Type B pancreatic cell (in vitro differentiated cells): ENCODE results near the gene SLC16A6. TPM values are rescaled to one million over a fixed set of nuclear protein-coding genes. Genes with fewer than 3 reads are reported as not detected.

Experiments used
- DNase-seq: peaks from one replicate; pipeline ENCODE4 v3.0.0; 2021; ENCODE audit warnings: mixed read lengths; ENCODE audit not compliant: unreplicated experiment; ENCODE audit errors: extremely low spot score
- H3K27ac Mint-ChIP-seq: 2 replicates; pipeline ENCODE4 v1.8.0; 2021; ENCODE audit warnings: mild to moderate bottlenecking, mixed read lengths
- H3K27me3 Mint-ChIP-seq: 2 replicates; pipeline ENCODE4 v1.8.0; 2021; ENCODE audit warnings: mixed read lengths
- H3K36me3 Mint-ChIP-seq: 2 replicates; pipeline ENCODE4 v1.8.0; 2021; ENCODE audit warnings: mixed read lengths
- H3K4me1 Mint-ChIP-seq: one replicate; pipeline ENCODE4 v1.8.0; 2021; ENCODE audit warnings: mixed read lengths; ENCODE audit not compliant: unreplicated experiment
- H3K4me3 Mint-ChIP-seq: 2 replicates; pipeline ENCODE4 v1.8.0; 2021; ENCODE audit warnings: mild to moderate bottlenecking, mixed read lengths
- H3K9me3 Mint-ChIP-seq: 2 replicates; pipeline ENCODE4 v1.8.0; 2021; ENCODE audit warnings: mixed read lengths
- CTCF ChIP-seq: fragments of 200-600 bp; sonication (generic); conservative IDR thresholded peaks from 2 replicates; pipeline ENCODE4 v1.5.0; 2021; ENCODE audit warnings: antibody characterized with exemption, mild to moderate bottlenecking
- total RNA-seq: library from RNA; stranded (reverse); gene quantifications from 2 replicates; pipeline ENCODE4 v1.2.1, GENCODE V29; 2021; ENCODE audit warnings: low replicate concordance

SLC16A6 gene
- total RNA-seq, 1 donor from 2014 or later = 1.6 TPM

GRCh38 chr17:68322630-68323029, 31.7 kb upstream of the SLC16A6 start:
- Mint-ChIP-seq H3K4me1 (peaks cover 22% of the 10 kb centered on the region), H3K27ac (no peak overlapping the region), H3K27me3 (no peaks in the 10 kb centered on the region), H3K36me3 (peaks cover 3% of the 10 kb centered on the region), H3K9me3 (no peaks in the 10 kb centered on the region), H3K4me3 (no peak overlapping the region)
- no peak for TF ChIP-seq CTCF
- DNase-seq = no peak

GRCh38 chr17:68321556-68321954, 30.6 kb upstream of the SLC16A6 start:
- H3K4me3 Mint-ChIP-seq = no peak overlapping the region
- no peak overlapping the region for H3K27ac Mint-ChIP-seq
- no peak for TF ChIP-seq CTCF
- H3K27me3 Mint-ChIP-seq = no peaks in the 10 kb centered on the region
- no peaks in the 10 kb centered on the region for H3K9me3 Mint-ChIP-seq
- no peaks in the 10 kb centered on the region for H3K36me3 Mint-ChIP-seq
- H3K4me1 Mint-ChIP-seq = peaks cover 22% of the 10 kb centered on the region
- no peak for DNase-seq

GRCh38 chr17:68320943-68321555, 30.1 kb upstream of the SLC16A6 start:
- Mint-ChIP-seq H3K9me3 (no peaks in the 10 kb centered on the region), H3K4me1 (peaks cover 22% of the 10 kb centered on the region), H3K27me3 (no peaks in the 10 kb centered on the region), H3K36me3 (no peaks in the 10 kb centered on the region), H3K4me3 (no peak overlapping the region), H3K27ac (no peak overlapping the region)
- DNase-seq = no peak
- no peak for TF ChIP-seq CTCF

- Mint-ChIP-seq H3K4me3 (no peak overlapping the region), H3K9me3 (no peaks in the 10 kb centered on the region), H3K27me3 (no peaks in the 10 kb centered on the region), H3K27ac (no peak overlapping the region), H3K36me3 (no peaks in the 10 kb centered on the region), H3K4me1 (peaks cover 22% of the 10 kb centered on the region)
- no peak for DNase-seq
- no peak for TF ChIP-seq CTCF
Observed at GRCh38 chr17:68320311-68320865, 29.5 kb upstream of the SLC16A6 start.

- no peak overlapping the region for H3K27ac Mint-ChIP-seq
- no peak for DNase-seq
- H3K9me3 Mint-ChIP-seq = no peaks in the 10 kb centered on the region
- no peak for TF ChIP-seq CTCF
- no peaks in the 10 kb centered on the region for H3K27me3 Mint-ChIP-seq
- H3K4me1 Mint-ChIP-seq = peaks cover 22% of the 10 kb centered on the region
- no peaks in the 10 kb centered on the region for H3K36me3 Mint-ChIP-seq
- H3K4me3 Mint-ChIP-seq = no peak overlapping the region
Observed at GRCh38 chr17:68319410-68320162, 28.7 kb upstream of the SLC16A6 start.
